GM11168 (cell line): ENCODE results near the gene FCRL5.

Experiments used
- in situ Hi-C: fragments of 300-500 bp; cut with MboI; formaldehyde crosslinking; loops from one replicate; pipeline ENCODE4 v1.12.0; 2022; ENCODE audit warnings: low sequenced_read_pairs; ENCODE audit not compliant: unreplicated experiment

Gene FCRL5

GRCh38 chr1:157539568-157539967 lies 12.7 kb downstream of the FCRL5 start:
- in situ Hi-C loops = no loop called here

GRCh38 chr1:157532569-157532968 lies 19.7 kb downstream of the FCRL5 start:
- in situ Hi-C loops = no loop called here

- in situ Hi-C loops = no loop called here
These were observed 28.4 kb downstream of the FCRL5 start for GRCh38 chr1:157523774-157524493.

GRCh38 chr1:157521056-157521455 lies 31.3 kb downstream of the FCRL5 start:
- in situ Hi-C loops = no loop called here

DNA sequence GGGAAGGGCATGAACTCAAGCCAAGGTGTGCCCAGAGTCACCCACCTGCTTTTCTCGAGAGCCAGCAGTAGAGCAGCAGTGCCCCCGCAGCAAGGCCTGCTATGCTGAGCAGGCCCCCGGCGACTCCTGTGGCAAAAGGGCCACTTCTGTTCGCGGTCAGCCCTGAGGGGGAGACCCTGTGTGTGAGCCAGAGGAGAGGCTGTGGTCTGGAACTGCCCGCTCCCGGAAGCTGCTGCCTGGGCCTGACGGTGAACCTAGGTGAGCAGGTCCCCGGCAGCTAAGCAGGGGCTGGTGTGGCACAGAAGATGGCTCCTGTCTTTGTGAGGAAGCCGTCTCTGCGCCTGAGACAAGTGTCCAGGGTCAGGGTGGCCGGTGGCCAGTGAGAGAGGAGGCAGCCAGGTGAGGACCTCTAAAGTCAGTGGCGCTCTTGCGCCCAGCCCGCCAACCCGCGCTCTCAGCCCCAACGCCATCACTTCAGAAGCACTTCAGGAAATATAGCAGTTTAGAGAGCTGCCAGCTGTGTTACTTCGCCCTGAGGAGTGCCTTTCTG lies 31.9 kb downstream of the FCRL5 start:
- in situ Hi-C loops = no loop called here

- in situ Hi-C loops = no loop called here
These were observed 32.9 kb downstream of the FCRL5 start for GRCh38 chr1:157519451-157519850.

GRCh38 chr1:157517016-157517415 lies 35.3 kb downstream of the FCRL5 start:
- in situ Hi-C loops = no loop called here

GRCh38 chr1:157515709-157516108 lies 36.6 kb downstream of the FCRL5 start:
- in situ Hi-C loops = no loop called here

GRCh38 chr1:157515141-157515540 lies 37.2 kb downstream of the FCRL5 start:
- in situ Hi-C loops = no loop called here

DNA sequence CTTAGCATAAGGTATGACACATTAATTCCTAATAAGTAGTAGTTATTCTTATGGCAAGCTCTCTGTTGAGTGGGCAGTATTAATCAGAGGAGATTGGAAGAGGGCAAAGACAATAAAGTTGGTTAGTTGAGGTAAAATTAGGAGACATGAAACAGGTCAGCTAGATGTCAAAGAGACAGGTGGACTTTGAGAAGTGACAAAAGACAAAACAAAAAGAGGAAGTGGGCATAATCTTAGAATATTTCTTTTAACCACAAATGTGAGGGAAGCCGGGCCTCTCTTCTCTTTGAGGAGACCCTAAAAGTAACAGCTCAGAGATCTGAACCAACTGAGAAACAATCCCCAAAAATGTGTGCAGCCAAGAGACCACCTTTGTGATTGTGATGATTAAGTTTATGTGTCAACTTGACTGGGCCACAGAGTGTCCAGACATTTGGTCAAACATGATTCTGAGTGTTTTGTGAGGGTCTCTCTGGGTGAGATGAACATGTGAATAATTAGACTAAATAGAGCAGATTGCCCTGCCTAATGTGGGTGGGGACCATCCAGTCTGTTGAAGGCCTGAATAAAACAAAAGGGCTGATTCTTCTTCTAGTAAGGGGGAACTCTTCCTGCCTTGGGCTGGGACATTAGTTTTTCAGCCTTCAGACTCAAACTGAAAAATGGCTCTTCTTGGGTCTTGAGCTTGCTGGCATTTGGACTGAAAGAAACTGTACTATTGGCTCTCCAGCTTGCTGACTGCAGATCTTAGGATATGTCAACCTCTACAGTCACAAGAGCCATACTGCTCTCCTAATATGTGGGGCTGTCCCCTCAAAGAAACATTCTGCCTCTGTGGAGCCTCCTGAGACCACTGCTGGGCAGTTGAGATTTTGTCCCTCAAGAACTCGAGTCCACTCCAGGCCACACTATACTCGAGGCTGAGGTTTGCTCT lies 40.0 kb downstream of the FCRL5 start:
- in situ Hi-C loops = no loop called here

DNA sequence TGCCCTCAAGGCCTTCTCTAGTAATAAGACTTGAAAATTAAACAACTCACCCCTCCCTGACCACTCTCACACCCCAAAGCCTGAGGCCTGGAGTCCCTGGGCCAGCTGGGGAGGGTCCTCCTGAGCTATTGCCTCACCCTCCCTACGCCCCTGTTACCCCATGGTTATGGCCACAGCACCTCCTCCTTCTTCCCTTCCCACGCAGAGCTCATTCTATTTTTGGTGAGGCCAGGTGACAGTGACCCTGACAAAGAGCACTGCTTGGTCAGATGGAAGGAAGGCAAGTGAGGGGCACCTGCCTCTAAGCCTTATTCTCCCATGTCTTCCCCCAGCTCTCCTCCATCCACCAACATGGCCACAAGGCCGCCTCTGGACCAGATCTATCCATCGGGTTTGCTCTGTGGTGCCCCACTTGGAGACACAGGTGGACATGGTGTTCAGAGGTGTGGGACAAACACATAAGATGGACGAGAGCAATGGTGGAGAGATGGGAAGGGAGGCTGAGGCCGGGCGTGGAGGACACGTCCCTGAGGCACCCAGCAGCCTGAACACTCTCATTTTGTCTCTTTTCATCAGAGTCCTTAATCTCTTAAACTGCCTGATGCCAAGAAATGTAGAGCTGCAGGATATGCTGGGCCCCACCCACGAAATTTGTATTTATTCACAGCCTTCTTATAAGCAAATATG lies 42.6 kb downstream of the FCRL5 start:
- in situ Hi-C loops = no loop called here

- in situ Hi-C loops = no loop called here
These were observed 46.6 kb downstream of the FCRL5 start for GRCh38 chr1:157505481-157506272.

DNA sequence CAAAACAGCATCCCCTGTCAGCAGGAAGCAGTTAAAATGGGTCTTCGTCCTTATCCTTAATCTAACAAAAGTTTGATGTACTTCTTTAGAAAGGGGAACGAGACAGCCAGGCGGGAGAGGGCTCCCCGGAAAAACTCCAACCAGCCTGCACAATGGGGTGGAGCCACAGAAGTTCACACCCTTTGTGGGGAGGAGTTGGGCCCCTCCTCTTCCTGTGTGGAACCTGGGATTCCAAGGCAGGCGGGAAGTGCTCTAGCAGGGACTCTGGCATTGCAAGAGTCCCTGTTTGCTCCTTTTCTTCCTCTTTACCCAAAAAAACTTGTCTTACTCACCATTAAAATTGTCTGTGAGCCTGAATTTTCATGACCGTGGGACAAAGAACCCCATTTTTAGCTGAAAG lies 47.7 kb downstream of the FCRL5 start:
- in situ Hi-C loops = no loop called here

DNA sequence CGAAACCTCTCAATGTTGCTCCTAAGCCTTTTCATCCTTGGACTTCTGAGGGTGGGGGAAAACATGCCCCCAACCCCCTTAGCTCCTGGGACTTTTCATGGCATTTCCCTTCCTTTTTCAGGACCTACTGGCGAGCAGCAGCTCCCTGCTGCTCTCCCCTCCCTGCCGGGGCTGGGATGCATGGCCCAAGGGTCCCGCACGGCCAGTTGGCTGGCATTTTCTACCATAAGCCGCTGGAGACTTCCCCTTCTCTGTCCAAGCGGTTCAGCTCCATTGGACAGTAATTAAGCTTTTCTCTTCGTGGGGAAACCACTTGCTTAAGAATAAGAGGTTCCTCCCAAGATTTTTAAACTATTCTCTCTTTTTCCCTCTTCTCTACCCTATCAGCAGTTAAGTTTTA lies 52.8 kb downstream of the FCRL5 start:
- in situ Hi-C loops = loop anchor here (10.0 kb wide), 1 partner anchor 325 kb away; no protein-coding TSS in a partner anchor

GRCh38 chr1:157498736-157499090 lies 53.6 kb downstream of the FCRL5 start:
- in situ Hi-C loops = loop anchor here (10.0 kb wide), 1 partner anchor 324 kb away; no protein-coding TSS in a partner anchor

DNA sequence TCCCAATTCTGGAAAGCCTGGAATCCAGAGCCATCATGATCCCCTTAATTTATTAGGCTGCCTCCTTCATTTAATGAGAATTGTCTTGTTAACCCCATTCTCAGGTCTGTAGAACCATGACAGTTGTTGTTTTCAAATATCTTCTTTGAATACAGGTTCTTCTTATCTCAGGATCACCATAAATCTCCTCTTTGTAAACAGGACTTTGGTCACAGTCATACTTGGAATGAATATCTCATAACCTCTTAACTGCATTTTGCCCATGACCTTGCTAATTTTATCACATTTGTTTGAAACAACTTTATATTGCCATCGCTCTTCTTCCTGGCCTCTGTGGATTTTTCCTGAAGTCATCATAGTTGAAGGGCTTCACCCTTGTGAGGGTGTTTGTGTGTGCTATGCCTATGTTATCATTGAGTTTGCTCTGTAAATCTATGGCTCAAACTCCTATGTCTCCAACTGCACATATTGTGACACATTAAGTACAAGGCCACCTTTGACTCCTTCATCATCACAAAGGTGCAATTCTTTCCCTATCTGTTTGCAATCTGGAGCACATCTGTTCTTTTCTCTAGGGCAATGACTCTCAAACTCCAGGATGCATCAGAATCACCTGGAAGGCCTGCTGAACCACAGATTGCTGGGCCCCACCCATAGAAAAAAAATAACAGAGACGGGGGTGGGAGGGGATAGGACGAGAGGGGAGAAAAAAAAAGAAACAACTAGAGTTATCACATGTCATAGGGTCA lies 54.2 kb downstream of the FCRL5 start:
- in situ Hi-C loops = loop anchor here (10.0 kb wide), 1 partner anchor 323 kb away; no protein-coding TSS in a partner anchor

DNA sequence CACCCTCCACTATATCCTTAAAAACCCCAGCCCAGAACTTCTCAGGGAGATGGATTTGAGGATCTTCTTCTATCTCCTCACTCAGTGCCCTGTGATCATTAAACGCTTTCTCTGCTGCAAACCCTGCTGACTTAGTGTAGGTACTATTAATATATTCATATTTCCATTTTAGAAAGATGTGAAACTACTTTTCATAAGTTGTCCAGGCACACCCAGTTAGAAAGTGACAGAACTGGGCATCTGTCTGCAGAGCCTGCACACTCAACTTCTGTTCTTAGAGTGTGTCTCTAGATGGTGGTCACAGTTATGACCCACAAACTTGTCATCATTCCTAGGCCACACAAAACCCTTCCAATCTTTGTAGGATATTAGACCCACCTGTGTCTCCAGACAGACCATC lies 55.0 kb downstream of the FCRL5 start:
- in situ Hi-C loops = loop anchor here (10.0 kb wide), 1 partner anchor 322 kb away; no protein-coding TSS in a partner anchor

GRCh38 chr1:157496121-157496526 lies 56.2 kb downstream of the FCRL5 start:
- in situ Hi-C loops = loop anchor here (10.0 kb wide), 1 partner anchor 321 kb away; no protein-coding TSS in a partner anchor

- in situ Hi-C loops = loop anchor here (10.0 kb wide), 1 partner anchor 320 kb away; no protein-coding TSS in a partner anchor
These were observed 57.0 kb downstream of the FCRL5 start for GRCh38 chr1:157495285-157495684.
